GM19467 (cell line): ENCODE measurements around the gene FRMPD1.
"Not testable (repeated sequence)": the region's sequence is repeated elsewhere in the genome, so short reads cannot be mapped to it uniquely, and the experiment has no call there.

Source experiments
- ATAC-seq: cut with Tn5 transposase; IDR thresholded peaks from one replicate; pipeline ENCODE4 v1.9.1; 2021; ENCODE audit warnings: mild to moderate bottlenecking, moderate library complexity; ENCODE audit not compliant: unreplicated experiment

FRMPD1 gene

GRCh38 chr9:37650873-37651768, at the start of gene FRMPD1:
Gene FRMPD1 (plus strand): TSS chr9:37650954. CDS start chr9:37692642, 41,688 bp downstream.
- ATAC-seq, result peak; percentile 78

GRCh38 chr9:37602061-37602460, 48.7 kb upstream of the FRMPD1 start:
- ATAC-seq, result not testable (repeated sequence)

- no peak for ATAC-seq
Measured at GRCh38 chr9:37602817-37603216, 47.9 kb upstream of the FRMPD1 start.

- ATAC-seq, result no peak
Measured at GRCh38 chr9:37604296-37604695, 46.5 kb upstream of the FRMPD1 start.

- ATAC-seq, result no peak
Measured at GRCh38 chr9:37608250-37608649, 42.5 kb upstream of the FRMPD1 start.

GRCh38 chr9:37609735-37610397, 40.9 kb upstream of the FRMPD1 start:
- ATAC-seq, result no peak

GRCh38 chr9:37611014-37611413, 39.7 kb upstream of the FRMPD1 start:
- no peak for ATAC-seq

GRCh38 chr9:37611961-37612360, 38.8 kb upstream of the FRMPD1 start:
- no peak for ATAC-seq

- ATAC-seq, result no peak
Measured at GRCh38 chr9:37617161-37617560, 33.6 kb upstream of the FRMPD1 start.

GRCh38 chr9:37617832-37618231, 32.9 kb upstream of the FRMPD1 start:
- ATAC-seq, result no peak

- ATAC-seq, result no peak
Measured at GRCh38 chr9:37618817-37619216, 31.9 kb upstream of the FRMPD1 start.

- no peak for ATAC-seq
Measured at GRCh38 chr9:37619806-37620205, 30.9 kb upstream of the FRMPD1 start.

GRCh38 chr9:37620396-37620795, 30.4 kb upstream of the FRMPD1 start:
- ATAC-seq, result no peak

- ATAC-seq, result no peak
Measured at GRCh38 chr9:37621273-37622121, 29.3 kb upstream of the FRMPD1 start.

GRCh38 chr9:37622462-37622861, 28.3 kb upstream of the FRMPD1 start:
- no peak for ATAC-seq

GRCh38 chr9:37623267-37623666, 27.5 kb upstream of the FRMPD1 start:
- no peak for ATAC-seq

GRCh38 chr9:37624073-37624472, 26.7 kb upstream of the FRMPD1 start:
- no peak for ATAC-seq

- ATAC-seq, result no peak
Measured at GRCh38 chr9:37625036-37625757, 25.6 kb upstream of the FRMPD1 start.

- no peak for ATAC-seq
Measured at GRCh38 chr9:37625758-37626147, 25.0 kb upstream of the FRMPD1 start.

- ATAC-seq, result no peak
Measured at GRCh38 chr9:37626708-37627292, 24.0 kb upstream of the FRMPD1 start.
